Caki2 (cell line): ENCODE results near the gene OXA1L. TPM values are rescaled to one million over a fixed set of nuclear protein-coding genes. Genes with fewer than 3 reads are reported as not detected.
"Not testable (repeated sequence)": the region's sequence is repeated elsewhere in the genome, so short reads cannot be mapped to it uniquely, and the experiment has no call there.

ENCODE experiments used
- DNase-seq: peaks from one replicate; pipeline ENCODE4 v3.0.0-alpha.2; 2015; ENCODE audit warnings: low read depth
- in situ Hi-C: cut with HindIII; loops from 2 replicates; pipeline ENCODE4 v1.10.0; 2016; ENCODE audit warnings: low sequenced_read_pairs, low pct_unique_long_range_greater_than_20kb, mixed read lengths
- total RNA-seq: library from RNA; depleted of rRNA; stranded (reverse); fragments of >200 nt; shearing (Covaris generic); gene quantifications from 2 replicates; pipeline ENCODE4 v1.2.3, GENCODE V29; 2014; ENCODE audit warnings: low replicate concordance; rRNA removed

OXA1L gene
- total RNA-seq: 71.3 and 79.1 TPM in 2 replicates

GRCh38 chr14:22766457-22767322 is at the start of gene OXA1L:
TSS of gene OXA1L (plus strand) at chr14:22766688. CDS start at chr14:22766702, 14 bp downstream.
- in situ Hi-C loops: no loop called here
- DNase-seq: peak; percentile 86

- DNase-seq: no peak
- in situ Hi-C loops: no loop called here
These were observed 48.4 kb upstream of the OXA1L start for GRCh38 chr14:22718091-22718490.

- in situ Hi-C loops: no loop called here
- DNase-seq: no peak
These were observed 45.3 kb upstream of the OXA1L start for GRCh38 chr14:22721213-22721612.

GRCh38 chr14:22723815-22724214 is 42.7 kb upstream of the OXA1L start:
- in situ Hi-C loops: no loop called here
- no peak for DNase-seq

GRCh38 chr14:22724847-22725246 is 41.6 kb upstream of the OXA1L start:
- DNase-seq, in situ Hi-C loops: not testable (repeated sequence)

GRCh38 chr14:22725374-22725773 is 41.1 kb upstream of the OXA1L start:
- DNase-seq, in situ Hi-C loops: not testable (repeated sequence)

- DNase-seq: no peak
- in situ Hi-C loops: no loop called here
These were observed 40.5 kb upstream of the OXA1L start for GRCh38 chr14:22726012-22726411.

GRCh38 chr14:22732062-22732461 is 34.4 kb upstream of the OXA1L start:
- DNase-seq, in situ Hi-C loops: not testable (repeated sequence)

GRCh38 chr14:22733829-22734228 is 32.7 kb upstream of the OXA1L start:
- in situ Hi-C loops: no loop called here
- DNase-seq: no peak

- in situ Hi-C loops: no loop called here
- no peak for DNase-seq
These were observed 31.4 kb upstream of the OXA1L start for GRCh38 chr14:22735096-22735495.

- in situ Hi-C loops, DNase-seq: not testable (repeated sequence)
These were observed 30.1 kb upstream of the OXA1L start for GRCh38 chr14:22736384-22736783.

- no peak for DNase-seq
- in situ Hi-C loops: no loop called here
These were observed 29.4 kb upstream of the OXA1L start for GRCh38 chr14:22737052-22737451.

GRCh38 chr14:22739423-22739822 is 27.1 kb upstream of the OXA1L start:
- DNase-seq: no peak
- in situ Hi-C loops: no loop called here

GRCh38 chr14:22740020-22740419 is 26.5 kb upstream of the OXA1L start:
- in situ Hi-C loops: no loop called here
- no peak for DNase-seq

- no peak for DNase-seq
- in situ Hi-C loops: no loop called here
These were observed 18.7 kb upstream of the OXA1L start for GRCh38 chr14:22747769-22748168.

- no peak for DNase-seq
- in situ Hi-C loops: no loop called here
These were observed 18.3 kb upstream of the OXA1L start for GRCh38 chr14:22748206-22748605.

GRCh38 chr14:22748631-22749068 is 17.8 kb upstream of the OXA1L start:
- in situ Hi-C loops: no loop called here
- DNase-seq: no peak

GRCh38 chr14:22752422-22752821 is 14.1 kb upstream of the OXA1L start:
- in situ Hi-C loops: no loop called here

GRCh38 chr14:22753586-22753985 is 12.9 kb upstream of the OXA1L start:
- in situ Hi-C loops: no loop called here
- no peak for DNase-seq

More at GRCh38 chr14:22752422-22752821, 14.1 kb upstream of the OXA1L start:
- no peak for DNase-seq
